K562 (cell line): Measurements from ENCODE around the gene TMEM209. TPM values are rescaled to one million over a fixed set of nuclear protein-coding genes. Genes with fewer than 3 reads are reported as not detected.

Experiments used
- ATAC-seq: fragments of 200-7000 bp; cut with Tn5 transposase; 3 replicates; pipeline ENCODE4 v1.9.1; 2020; ENCODE audit warnings: moderate library complexity
- BruUV-seq: library from RNA; stranded (reverse); fragments of 400-500 nt; replicated peaks from 2 replicates; lab custom pipeline; 2021; lab: Mats Ljungman, UMichigan
- CTCF ChIA-PET: fragments of 300-600 bp; formaldehyde crosslinking; extraction: SDS; loops from one replicate; lab custom pipeline; 2021; ENCODE audit warnings: low intra/inter-chr PET ratio; lab: Yijun Ruan, JAX
- POLR2A ChIA-PET: fragments of 300-600, 350-650 bp; sonication (Branson Sonifier 250); formaldehyde crosslinking; extraction: SDS; loops from one replicate; lab custom pipeline; 2021; ENCODE audit warnings: antibody characterized with exemption, inconsistent platforms; lab: Yijun Ruan, JAX
- DNase-seq, 4 experiments: peaks; one replicate each; pipeline versions ENCODE4 v3.0.0 to v3.0.0-alpha.2; 2011 to 2018; ENCODE audit warnings: low spot score in 3 of 4, mixed read lengths in 3 of 4; ENCODE audit errors: extremely low read depth in 1 of 4
- FAIRE-seq: peaks from 2 replicates; lab custom pipeline; 2011; peaks lifted over from hg19 to GRCh38; lab: Jason Lieb, UNC
- H2AFZ ChIP-seq: 2 replicates; pipeline ENCODE4 v1.6.0; 2011; ENCODE audit warnings: low read depth, low read length, control low read depth, inconsistent platforms
- H3K27ac ChIP-seq: fragments of 200-600 bp; 3 replicates; pipeline ENCODE4 v1.8.0; 2011; ENCODE audit warnings: low read depth, mild to moderate bottlenecking, control low read depth, inconsistent platforms, low read length, moderate library complexity, mixed read lengths; ENCODE audit errors: extremely low read depth
- H3K27me3 ChIP-seq, 2 experiments: fragments of 300-600 bp in 1 of 2; 2 replicates in 1 of 2; 3 replicates in 1 of 2; pipeline versions ENCODE4 v1.6.0 to v1.8.0; 2011; ENCODE audit warnings: inconsistent platforms in 2 of 2, low read length in 2 of 2, mild to moderate bottlenecking in 1 of 2, mixed read lengths in 1 of 2, moderate library complexity in 1 of 2; ENCODE audit not compliant: control insufficient read depth in 2 of 2, insufficient read depth in 2 of 2
- H3K36me3 ChIP-seq: fragments of 300-600 bp; 3 replicates; pipeline ENCODE4 v1.8.0; 2011; ENCODE audit warnings: mild to moderate bottlenecking, low read length, inconsistent platforms; ENCODE audit not compliant: control insufficient read depth, insufficient read depth
- H3K4me1 ChIP-seq, 2 experiments: fragments of 200-600 bp in 1 of 2; replicated peaks in 1 of 2; 2 replicates in 1 of 2; 3 replicates in 1 of 2; pipeline versions ENCODE4 v1.5.1 to v1.8.0; 2011; ENCODE audit warnings: inconsistent platforms in 2 of 2, low read length in 2 of 2, mild to moderate bottlenecking in 1 of 2, mixed read lengths in 1 of 2, moderate library complexity in 1 of 2; ENCODE audit not compliant: control insufficient read depth in 2 of 2, insufficient read depth in 2 of 2
- H3K4me2 ChIP-seq: 2 replicates; pipeline ENCODE4 v1.6.1; 2011; ENCODE audit warnings: low read length, control low read depth, inconsistent platforms, mixed read lengths; ENCODE audit not compliant: insufficient read depth
- H3K4me3 ChIP-seq: fragments of 200-600 bp; sonication (generic), shearing (Covaris generic); 2 replicates; pipeline ENCODE4 v1.5.1; 2016; ENCODE audit warnings: control low read depth, inconsistent platforms
- H3K79me2 ChIP-seq: fragments of 200-600 bp; 3 replicates; pipeline ENCODE4 v1.8.0; 2011; ENCODE audit warnings: low read length, inconsistent platforms; ENCODE audit not compliant: control insufficient read depth, insufficient read depth
- H3K9ac ChIP-seq, 2 experiments: 2 replicates each; pipeline versions ENCODE4 v1.6.0 to v1.6.1; 2011; ENCODE audit warnings: low read depth in 2 of 2, low read length in 2 of 2, control low read depth in 1 of 2, inconsistent platforms in 1 of 2, mild to moderate bottlenecking in 1 of 2, mixed read lengths in 1 of 2; ENCODE audit not compliant: insufficient read depth in 1 of 2
- H3K9me1 ChIP-seq: one replicate; pipeline ENCODE4 v1.6.0; 2011; ENCODE audit warnings: inconsistent platforms, mild to moderate bottlenecking, low read length, moderate library complexity; ENCODE audit not compliant: control insufficient read depth, insufficient read depth
- H3K9me3 ChIP-seq: replicated peaks from 2 replicates; pipeline ENCODE4 v1.5.1; 2011; ENCODE audit warnings: low read depth, low read length, inconsistent platforms; ENCODE audit not compliant: control insufficient read depth, insufficient read depth
- H4K20me1 ChIP-seq: replicated peaks from 2 replicates; pipeline ENCODE4 v1.6.1; 2011; ENCODE audit warnings: low read length, inconsistent platforms, mixed read lengths; ENCODE audit not compliant: control insufficient read depth, insufficient read depth
- HMGN3 ChIP-seq: IDR thresholded peaks from 2 replicates; pipeline ENCODE4 v1.6.1; 2011; ENCODE audit warnings: borderline replicate concordance, low read depth, mild to moderate bottlenecking, mixed read lengths, low read length; ENCODE audit not compliant: insufficient read length; ENCODE audit errors: extremely low read depth
- KLF16 ChIP-seq: IDR thresholded peaks from 2 replicates; pipeline ENCODE4 v1.6.1; 2016; ENCODE audit warnings: antibody characterized with exemption
- LARP7 ChIP-seq: fragments of 450-650 bp; IDR thresholded peaks from 2 replicates; pipeline ENCODE4 v1.6.1; 2016
- PHTF2 ChIP-seq: fragments of 250-450 bp; sonication (Bioruptor Pico); IDR thresholded peaks from 2 replicates; pipeline ENCODE4 v1.5.0; 2021; ENCODE audit warnings: mild to moderate bottlenecking
- SMARCE1 ChIP-seq: fragments of 450-650 bp; IDR thresholded peaks from 2 replicates; pipeline ENCODE4 v1.7.1; 2016; ENCODE audit warnings: mild to moderate bottlenecking
- TAF7 ChIP-seq: fragments of 450-650 bp; IDR thresholded peaks from 2 replicates; pipeline ENCODE4 v1.6.1; 2016; ENCODE audit warnings: missing genetic modification characterization, missing compliant biosample characterization
- ZBED1 ChIP-seq: IDR thresholded peaks from 2 replicates; pipeline ENCODE4 v1.6.1; 2014
- ZFPM2 ChIP-seq: fragments of 250-450 bp; sonication (Bioruptor Pico); IDR thresholded peaks from 2 replicates; pipeline ENCODE4 v1.5.1; 2022; ENCODE audit warnings: mild to moderate bottlenecking
- ZNF778 ChIP-seq: fragments of 450-650 bp; formaldehyde crosslinking; IDR thresholded peaks from 2 replicates; pipeline ENCODE4 v1.4.0; 2020; ENCODE audit warnings: mild to moderate bottlenecking, moderate library complexity
- WGBS: fragments of 100-300 bp; shearing (Covaris generic); methylation state at CpG from one replicate; pipeline ENCODE4 v1.1.6; 2016; ENCODE audit warnings: low coverage, mixed read lengths; ENCODE audit not compliant: insufficient coverage; ENCODE audit errors: missing lambda C conversion rate; 5-methylcytosine and 5-hydroxymethylcytosine counted together
- in situ Hi-C: fragments of 300-500 bp; cut with MboI; formaldehyde crosslinking; loops from 4 replicates; pipeline ENCODE4 v1.15.0; 2018; ENCODE audit warnings: inconsistent platforms, mixed read lengths
- intact Hi-C: fragments of 100-400 bp; cut with micrococcal nuclease; formaldehyde crosslinking; loops from 2 replicates; pipeline ENCODE4 v1.14.2; 2022
- polyA plus RNA-seq, 8 experiments: library from polyadenylated mRNA; depleted of rRNA in 4 of 8; stranded (reverse) in 5 of 8; unstranded in 3 of 8; fragments of >200 nt; fragmentation: Nextera tagmentation in 2 of 8; fragmentation: Illumina TruSeq in 1 of 8; extraction: Ambion mirVana in 2 of 8; extraction: Trizol in 1 of 8; gene quantifications; 2 replicates each; pipeline versions ENCODE4 v1.2.1 to v1.2.3, GENCODE V29; 2011 to 2014; ENCODE audit warnings: inconsistent platforms in 1 of 8, missing spikeins in 1 of 8
- total RNA-seq, 7 experiments: library from RNA; depleted of rRNA in 6 of 7; stranded (reverse); fragments of >200 nt in 6 of 7; fragmentation: Illumina TruSeq in 2 of 7; extraction: Trizol in 2 of 7; gene quantifications; 2 replicates each; pipeline versions ENCODE4 v1.2.1 to v1.2.3, GENCODE V29; 2011 to 2021; ENCODE audit warnings: low replicate concordance in 1 of 7
- TF ChIP-seq, protein P1 (sequence below): fragments of 250-450 bp; sonication (Bioruptor Pico); IDR thresholded peaks from 2 replicates; pipeline ENCODE4 v1.5.0; 2021
- TF ChIP-seq, protein P2 (sequence below): sonication (generic); formaldehyde crosslinking; IDR thresholded peaks from 2 replicates; pipeline ENCODE4 v1.9.0; 2022; ENCODE audit warnings: mild to moderate bottlenecking, missing genetic modification reagents

The TMEM209 gene
- total and polyA plus RNA-seq, 9 of the 15 experiments (the other 6 are each of a cell fraction or from before 2014, with no cell fraction given): 36.8 to 116 (median 76.6) TPM

- TF ChIP-seq TAF7 (no peak), PHTF2 (CRISPR knock-in tag) (no peak), ZNF778 (CRISPR knock-in tag) (no peak)
- TF ChIP-seq, all 486 proteins: peak for 0
Measured at GRCh38 chr7:130197094-130197493, 8.1 kb downstream of the TMEM209 start (continued).

GRCh38 chr7:130196476-130196875 lies 8.7 kb downstream of the TMEM209 start:
- ChIA-PET POLR2A (no interaction called here), CTCF (no interaction called here)
- DNase-seq: no peak
- no peaks in the 10 kb centered on the region for H4K20me1 ChIP-seq
- no peak for FAIRE-seq
- H3K9me1 ChIP-seq: no peaks in the 10 kb centered on the region
- no peak overlapping the region for H3K4me3 ChIP-seq
- no peaks in the 10 kb centered on the region for H3K27me3 ChIP-seq
- peaks cover under 1 to 5% of the 10 kb centered on the region in 2 experiments; a peak in 2 of 5 replicates for H3K4me1 ChIP-seq
- TF ChIP-seq KLF16 (no peak), HMGN3 (no peak), SMARCE1 (no peak), ZFPM2 (no peak), ZBED1 (no peak), LARP7 (no peak)
- TF ChIP-seq, protein P1, sequence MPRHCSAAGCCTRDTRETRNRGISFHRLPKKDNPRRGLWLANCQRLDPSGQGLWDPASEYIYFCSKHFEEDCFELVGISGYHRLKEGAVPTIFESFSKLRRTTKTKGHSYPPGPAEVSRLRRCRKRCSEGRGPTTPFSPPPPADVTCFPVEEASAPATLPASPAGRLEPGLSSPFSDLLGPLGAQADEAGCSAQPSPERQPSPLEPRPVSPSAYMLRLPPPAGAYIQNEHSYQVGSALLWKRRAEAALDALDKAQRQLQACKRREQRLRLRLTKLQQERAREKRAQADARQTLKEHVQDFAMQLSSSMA (CRISPR knock-in tag): no peak
- TF ChIP-seq, protein P2, sequence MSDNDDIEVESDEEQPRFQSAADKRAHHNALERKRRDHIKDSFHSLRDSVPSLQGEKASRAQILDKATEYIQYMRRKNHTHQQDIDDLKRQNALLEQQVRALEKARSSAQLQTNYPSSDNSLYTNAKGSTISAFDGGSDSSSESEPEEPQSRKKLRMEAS (CRISPR knock-in tag): no peak
- H3K36me3 ChIP-seq: peaks cover 95% of the 10 kb centered on the region
- no peak overlapping the region for H2AFZ ChIP-seq
- intact Hi-C loops (no loop called here), in situ Hi-C loops (no loop called here)
- H3K4me2 ChIP-seq: no peak overlapping the region
- 57% methylated on average over 2 of the region's 2 CpGs for WGBS
- BruUV-seq: no TSS peak
- H3K79me2 ChIP-seq: peaks cover 31% of the 10 kb centered on the region
- ATAC-seq: no peak
- H3K9ac ChIP-seq: no peak overlapping the region
- H3K27ac ChIP-seq: no peak overlapping the region
- H3K9me3 ChIP-seq: no peaks in the 10 kb centered on the region
